ENCODE results near the gene EVA1C.

- TF ChIP-seq CTCF (optimal IDR thresholded peaks at IDR 0.05 in 1 of 3, IDR thresholded peaks at IDR 0.05 in 1 of 3, conservative IDR thresholded peaks at IDR 0.05 in 1 of 3; ENCODE audit: extremely low read depth in 1 of 3, insufficient read depth in 2 of 3, low read length in 3 of 3) (no peak), EZH2 (IDR thresholded peaks at IDR 0.05; ENCODE audit: low read length) (no peak)
These were observed 103.4 kb downstream of the EVA1C start for GRCh38 chr21:32515874-32516273.

Measured in keratinocyte (primary cell).